Common myeloid progenitor, CD34-positive (primary cell): ENCODE results near the gene DIS3L2.
A peak's percentile ranks its signal among the peaks of the same experiment; 100 is the strongest.
"Not testable (repeated sequence)": the region's sequence is repeated elsewhere in the genome, so short reads cannot be mapped to it uniquely, and the experiment has no call there.

Source experiments
- CTCF ChIA-PET: fragments of 350-600 bp; sonication (Branson Sonifier 250); formaldehyde crosslinking; loops from one replicate; lab custom pipeline; 2021; ENCODE audit warnings: antibody characterized with exemption; lab: Charles Lee
- POLR2A ChIA-PET: fragments of 350-600 bp; sonication (Branson Sonifier 250); formaldehyde crosslinking; loops from one replicate; lab custom pipeline; 2021; ENCODE audit warnings: antibody characterized with exemption; lab: Charles Lee
- DNase-seq, 3 donors: peaks; one replicate each; pipeline versions ENCODE4 v3.0.0 to v3.0.0-alpha.2; 2013
- H3K27ac ChIP-seq, 2 experiments: 1 replicate in 1 of 2; 2 replicates in 1 of 2; pipeline ENCODE4 v1.7.0; 2013; ENCODE audit warnings: inconsistent platforms in 2 of 2, low read length in 2 of 2, mild to moderate bottlenecking in 2 of 2, low read depth in 1 of 2, moderate library complexity in 1 of 2; ENCODE audit not compliant: severe bottlenecking in 2 of 2, insufficient read depth in 1 of 2, poor library complexity in 1 of 2
- H3K27me3 ChIP-seq, 5 experiments: replicated peaks in 2 of 5; 1 replicate in 3 of 5; 2 replicates in 2 of 5; pipeline versions ENCODE4 v1.6.1 to v1.7.0; 2013; ENCODE audit warnings: low read length in 4 of 5, mild to moderate bottlenecking in 2 of 5, moderate library complexity in 2 of 5, inconsistent platforms in 1 of 5; ENCODE audit not compliant: insufficient read depth in 5 of 5, control insufficient read depth in 4 of 5
- H3K36me3 ChIP-seq, 4 experiments: 1 replicate in 2 of 4; 2 replicates in 2 of 4; pipeline versions ENCODE4 v1.6.1 to v1.7.0; 2013; ENCODE audit warnings: low read length in 3 of 4, control low read depth in 1 of 4, mild to moderate bottlenecking in 1 of 4; ENCODE audit not compliant: control insufficient read depth in 4 of 4, insufficient read depth in 4 of 4
- H3K4me1 ChIP-seq, 4 experiments: 1 replicate in 3 of 4; 2 replicates in 1 of 4; pipeline versions ENCODE4 v1.6.1 to v1.7.1; 2013; ENCODE audit warnings: low read length in 3 of 4, mild to moderate bottlenecking in 3 of 4, control low read depth in 1 of 4, inconsistent platforms in 1 of 4, moderate library complexity in 1 of 4; ENCODE audit not compliant: control insufficient read depth in 4 of 4, insufficient read depth in 4 of 4; ENCODE audit errors: control extremely low read depth in 1 of 4
- H3K4me3 ChIP-seq, 7 experiments: 1 replicate in 4 of 7; 2 replicates in 3 of 7; pipeline versions ENCODE4 v1.5.1 to v1.7.0; 2013; ENCODE audit warnings: mild to moderate bottlenecking in 7 of 7, low read length in 6 of 7, moderate library complexity in 6 of 7, inconsistent platforms in 2 of 7, low read depth in 2 of 7, control low read depth in 1 of 7; ENCODE audit not compliant: insufficient read depth in 4 of 7, control insufficient read depth in 1 of 7; ENCODE audit errors: extremely low read depth in 1 of 7
- H3K9me3 ChIP-seq, 5 experiments: 1 replicate in 4 of 5; 2 replicates in 1 of 5; pipeline versions ENCODE4 v1.6.1 to v1.7.1; 2013; ENCODE audit warnings: low read length in 4 of 5, mild to moderate bottlenecking in 2 of 5, inconsistent platforms in 1 of 5, low read depth in 1 of 5, moderate library complexity in 1 of 5; ENCODE audit not compliant: control insufficient read depth in 4 of 5, insufficient read depth in 2 of 5; ENCODE audit errors: control extremely low read depth in 1 of 5
- WGBS: methylation state at CpG from one replicate; pipeline ENCODE4 v1.1.5; 2013; ENCODE audit not compliant: insufficient coverage; 5-methylcytosine and 5-hydroxymethylcytosine counted together

The DIS3L2 gene

DNA sequence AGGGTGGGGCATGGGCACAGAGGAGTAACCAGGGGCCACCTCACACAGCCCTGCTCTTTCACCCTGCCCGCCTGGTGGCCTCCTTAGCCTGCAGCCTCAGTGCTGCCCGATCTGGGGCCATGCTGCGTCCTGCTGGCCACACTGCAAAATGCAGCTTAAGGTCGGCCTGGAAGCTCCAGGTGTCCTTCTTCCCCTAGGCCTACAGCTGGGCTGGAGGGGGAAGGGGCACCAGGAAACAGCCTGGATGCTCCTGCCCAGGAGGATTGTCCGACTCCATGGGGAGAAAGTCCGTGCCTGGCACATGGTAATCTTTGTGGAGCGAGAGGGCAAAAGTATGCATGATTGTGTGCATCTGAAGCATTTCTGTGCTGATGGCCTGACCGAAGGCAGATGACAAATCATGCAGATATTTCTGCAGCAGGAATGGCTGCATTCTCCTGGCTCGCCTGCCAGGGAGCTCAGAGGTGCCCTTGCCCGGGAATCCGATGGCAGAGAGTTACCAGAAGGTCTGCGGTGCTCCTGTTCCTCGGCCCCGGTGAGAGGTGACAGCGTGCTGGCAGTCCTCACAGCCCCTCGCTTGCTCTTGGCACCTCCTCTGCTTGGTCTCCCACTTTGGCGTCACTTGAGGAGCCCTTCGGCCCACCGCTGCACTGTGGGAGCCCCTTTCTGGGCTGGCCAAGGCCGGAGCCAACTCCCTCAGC lies 404.3 kb downstream of the DIS3L2 start:
- peaks cover 0 to 8% (median 0%) of the 10 kb centered on the region in 5 experiments for H3K9me3 ChIP-seq
- H3K27ac ChIP-seq, result no peak overlapping the region
- peak overlapping the region in 1 of 7 experiments; percentile 23 for H3K4me3 ChIP-seq
- CTCF ChIA-PET, result interaction anchor here (0.7 to 6.0 kb wide), 12 partner anchors 8 to 459 kb away, joined by 3 to 47 read pairs (median 4); no protein-coding TSS in a partner anchor
- peaks cover 0 to 59% (median 41%) of the 10 kb centered on the region in 4 experiments for H3K4me1 ChIP-seq
- H3K36me3 ChIP-seq, result no peaks in the 10 kb centered on the region
- POLR2A ChIA-PET, result interaction anchor here (1.0 kb wide), 1 partner anchor 14 kb away, joined by 3 read pairs; no protein-coding TSS in a partner anchor
- WGBS, result 68% methylated on average over 16 of the region's 20 CpGs
- no peak for DNase-seq
- H3K27me3 ChIP-seq, result no peaks in the 10 kb centered on the region

DNA sequence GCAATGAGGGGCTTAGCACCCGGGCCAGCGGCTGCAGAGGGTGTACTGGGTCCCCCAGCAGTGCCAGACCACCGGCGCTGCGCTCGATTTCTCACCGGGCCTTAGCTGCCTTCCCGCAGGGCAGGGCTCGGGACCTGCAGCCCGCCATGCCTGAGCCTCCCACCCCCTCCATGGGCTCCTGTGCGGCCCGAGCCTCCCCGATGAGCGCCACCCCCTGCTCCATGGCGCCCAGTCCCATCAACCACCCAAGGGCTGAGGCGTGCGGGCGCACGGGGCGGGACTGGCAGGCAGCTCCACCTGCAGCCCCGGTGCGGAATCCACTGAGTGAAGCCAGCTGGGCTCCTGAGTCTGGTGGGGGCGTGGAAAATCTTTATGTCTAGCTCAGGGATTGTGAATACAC lies 404.9 kb downstream of the DIS3L2 start:
- POLR2A ChIA-PET, H3K27ac ChIP-seq, H3K27me3 ChIP-seq, H3K36me3 ChIP-seq, DNase-seq, H3K9me3 ChIP-seq, H3K4me3 ChIP-seq: not testable (repeated sequence)
- 89% methylated on average over 8 of the region's 23 CpGs for WGBS
- peaks cover 0 to 59% (median 41%) of the 10 kb centered on the region in 4 experiments for H3K4me1 ChIP-seq
- CTCF ChIA-PET, result interaction anchor here (1.0 to 6.0 kb wide), 12 partner anchors 14 to 75 kb away, joined by 3 to 47 read pairs (median 3); no protein-coding TSS in a partner anchor

GRCh38 chr2:232367016-232367415 lies 405.5 kb downstream of the DIS3L2 start:
- no peaks in the 10 kb centered on the region for H3K36me3 ChIP-seq
- peaks cover 0 to 2% (median 0%) of the 10 kb centered on the region in 5 experiments for H3K9me3 ChIP-seq
- H3K4me3 ChIP-seq, result no peak overlapping the region
- H3K4me1 ChIP-seq, result peaks cover 0 to 58% (median 41%) of the 10 kb centered on the region in 4 experiments
- ChIA-PET POLR2A (no interaction called here), CTCF (interaction anchor here (1.0 to 6.0 kb wide), 12 partner anchors 14 to 466 kb away, joined by 3 to 47 read pairs (median 4); no protein-coding TSS in a partner anchor)
- H3K27me3 ChIP-seq, result no peaks in the 10 kb centered on the region
- H3K27ac ChIP-seq, result no peak overlapping the region
- 83% methylated on average over 6 of the region's 7 CpGs for WGBS
- DNase-seq, result no peak

- Histone ChIP-seq H3K36me3 (no peaks in the 10 kb centered on the region), H3K27me3 (no peaks in the 10 kb centered on the region), H3K4me1 (peaks cover 0 to 52% (median 37%) of the 10 kb centered on the region in 4 experiments), H3K9me3 (no peaks in the 10 kb centered on the region), H3K27ac (no peak overlapping the region), H3K4me3 (no peak overlapping the region)
- ChIA-PET POLR2A (interaction anchor here (0.6 kb wide), 1 partner anchor 146 kb away, joined by 3 read pairs; no protein-coding TSS in a partner anchor), CTCF (interaction anchor here (0.6 to 6.0 kb wide), 13 partner anchors 10 to 467 kb away, joined by 3 to 47 read pairs (median 4); no protein-coding TSS in a partner anchor)
- DNase-seq, result peak in 1 of 3 donors; percentile 29
- WGBS, result 82% methylated on average over 10 of the region's 13 CpGs
Observed at GRCh38 chr2:232367591-232368233, 406.2 kb downstream of the DIS3L2 start.

DNA sequence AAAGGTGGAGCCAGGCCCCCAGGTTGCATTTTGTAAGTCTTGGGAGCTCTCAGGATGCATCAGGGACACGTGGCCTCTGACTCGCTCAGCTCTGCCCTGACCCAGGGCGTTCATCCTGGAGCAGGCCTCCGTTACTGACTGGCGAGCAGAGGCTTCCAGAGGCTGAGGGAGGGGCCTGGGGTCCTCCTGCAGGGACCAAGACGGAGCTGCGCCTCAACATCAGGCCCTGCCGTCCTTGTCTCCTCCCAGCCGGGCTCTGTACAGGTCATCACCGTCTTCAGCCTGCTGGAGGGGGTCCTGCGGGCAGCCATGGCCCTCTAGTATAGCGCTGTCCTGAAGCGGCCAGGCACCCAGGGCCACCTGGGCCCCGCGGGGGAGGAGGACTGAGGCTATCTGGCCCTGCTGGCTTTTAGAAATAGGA lies 406.8 kb downstream of the DIS3L2 start:
- CTCF ChIA-PET, result interaction anchor here (0.6 to 6.0 kb wide), 8 partner anchors 9 to 467 kb away, joined by 3 to 47 read pairs (median 5); no protein-coding TSS in a partner anchor
- no peaks in the 10 kb centered on the region for H3K9me3 ChIP-seq
- no peaks in the 10 kb centered on the region for H3K27me3 ChIP-seq
- WGBS, result 90% methylated on average over 13 of the region's 15 CpGs
- H3K27ac ChIP-seq, result no peak overlapping the region
- POLR2A ChIA-PET, result interaction anchor here (0.6 kb wide), 1 partner anchor 145 kb away, joined by 3 read pairs; no protein-coding TSS in a partner anchor
- DNase-seq, result no peak
- H3K4me3 ChIP-seq, result no peak overlapping the region
- H3K36me3 ChIP-seq, result no peaks in the 10 kb centered on the region
- peaks cover 0 to 46% (median 31%) of the 10 kb centered on the region in 4 experiments for H3K4me1 ChIP-seq

- WGBS, result 92% methylated on average over 9 of the region's 15 CpGs
- Histone ChIP-seq H3K36me3 (no peaks in the 10 kb centered on the region), H3K4me1 (peaks cover 0 to 35% (median 21%) of the 10 kb centered on the region in 4 experiments), H3K9me3 (no peaks in the 10 kb centered on the region), H3K27me3 (no peaks in the 10 kb centered on the region), H3K27ac (no peak overlapping the region), H3K4me3 (no peak overlapping the region)
- ChIA-PET CTCF (interaction anchor here (0.9 to 6.0 kb wide), 7 partner anchors 10 to 459 kb away, joined by 3 to 47 read pairs (median 4); partner anchors contain the start of gene ALPP), POLR2A (no interaction called here)
- no peak for DNase-seq
Observed at GRCh38 chr2:232369126-232369951, 407.8 kb downstream of the DIS3L2 start.
